K562 (cell line): ENCODE results near the gene MAP3K4. TPM values are rescaled to one million over a fixed set of nuclear protein-coding genes. Genes with fewer than 3 reads are reported as not detected.

ENCODE experiments used
- ATAC-seq: fragments of 200-7000 bp; cut with Tn5 transposase; 3 replicates; pipeline ENCODE4 v1.9.1; 2020; ENCODE audit warnings: moderate library complexity
- BruUV-seq: library from RNA; stranded (reverse); fragments of 400-500 nt; replicated peaks from 2 replicates; lab custom pipeline; 2021; lab: Mats Ljungman, UMichigan
- CTCF ChIA-PET: fragments of 300-600 bp; formaldehyde crosslinking; extraction: SDS; loops from one replicate; lab custom pipeline; 2021; ENCODE audit warnings: low intra/inter-chr PET ratio; lab: Yijun Ruan, JAX
- POLR2A ChIA-PET: fragments of 300-600, 350-650 bp; sonication (Branson Sonifier 250); formaldehyde crosslinking; extraction: SDS; loops from one replicate; lab custom pipeline; 2021; ENCODE audit warnings: antibody characterized with exemption, inconsistent platforms; lab: Yijun Ruan, JAX
- DNase-seq, 4 experiments: peaks; one replicate each; pipeline versions ENCODE4 v3.0.0 to v3.0.0-alpha.2; 2011 to 2018; ENCODE audit warnings: low spot score in 3 of 4, mixed read lengths in 3 of 4; ENCODE audit errors: extremely low read depth in 1 of 4
- FAIRE-seq: peaks from 2 replicates; lab custom pipeline; 2011; peaks lifted over from hg19 to GRCh38; lab: Jason Lieb, UNC
- H2AFZ ChIP-seq: 2 replicates; pipeline ENCODE4 v1.6.0; 2011; ENCODE audit warnings: low read depth, low read length, control low read depth, inconsistent platforms
- H3K27ac ChIP-seq: fragments of 200-600 bp; 3 replicates; pipeline ENCODE4 v1.8.0; 2011; ENCODE audit warnings: low read depth, mild to moderate bottlenecking, control low read depth, inconsistent platforms, low read length, moderate library complexity, mixed read lengths; ENCODE audit errors: extremely low read depth
- H3K27me3 ChIP-seq, 2 experiments: fragments of 300-600 bp in 1 of 2; 2 replicates in 1 of 2; 3 replicates in 1 of 2; pipeline versions ENCODE4 v1.6.0 to v1.8.0; 2011; ENCODE audit warnings: inconsistent platforms in 2 of 2, low read length in 2 of 2, mild to moderate bottlenecking in 1 of 2, mixed read lengths in 1 of 2, moderate library complexity in 1 of 2; ENCODE audit not compliant: control insufficient read depth in 2 of 2, insufficient read depth in 2 of 2
- H3K36me3 ChIP-seq: fragments of 300-600 bp; 3 replicates; pipeline ENCODE4 v1.8.0; 2011; ENCODE audit warnings: mild to moderate bottlenecking, low read length, inconsistent platforms; ENCODE audit not compliant: control insufficient read depth, insufficient read depth
- H3K4me1 ChIP-seq, 2 experiments: fragments of 200-600 bp in 1 of 2; replicated peaks in 1 of 2; 2 replicates in 1 of 2; 3 replicates in 1 of 2; pipeline versions ENCODE4 v1.5.1 to v1.8.0; 2011; ENCODE audit warnings: inconsistent platforms in 2 of 2, low read length in 2 of 2, mild to moderate bottlenecking in 1 of 2, mixed read lengths in 1 of 2, moderate library complexity in 1 of 2; ENCODE audit not compliant: control insufficient read depth in 2 of 2, insufficient read depth in 2 of 2
- H3K4me2 ChIP-seq: 2 replicates; pipeline ENCODE4 v1.6.1; 2011; ENCODE audit warnings: low read length, control low read depth, inconsistent platforms, mixed read lengths; ENCODE audit not compliant: insufficient read depth
- H3K4me3 ChIP-seq: fragments of 200-600 bp; sonication (generic), shearing (Covaris generic); 2 replicates; pipeline ENCODE4 v1.5.1; 2016; ENCODE audit warnings: control low read depth, inconsistent platforms
- H3K79me2 ChIP-seq: fragments of 200-600 bp; 3 replicates; pipeline ENCODE4 v1.8.0; 2011; ENCODE audit warnings: low read length, inconsistent platforms; ENCODE audit not compliant: control insufficient read depth, insufficient read depth
- H3K9ac ChIP-seq, 2 experiments: 2 replicates each; pipeline versions ENCODE4 v1.6.0 to v1.6.1; 2011; ENCODE audit warnings: low read depth in 2 of 2, low read length in 2 of 2, control low read depth in 1 of 2, inconsistent platforms in 1 of 2, mild to moderate bottlenecking in 1 of 2, mixed read lengths in 1 of 2; ENCODE audit not compliant: insufficient read depth in 1 of 2
- H3K9me1 ChIP-seq: one replicate; pipeline ENCODE4 v1.6.0; 2011; ENCODE audit warnings: inconsistent platforms, mild to moderate bottlenecking, low read length, moderate library complexity; ENCODE audit not compliant: control insufficient read depth, insufficient read depth
- H3K9me3 ChIP-seq: replicated peaks from 2 replicates; pipeline ENCODE4 v1.5.1; 2011; ENCODE audit warnings: low read depth, low read length, inconsistent platforms; ENCODE audit not compliant: control insufficient read depth, insufficient read depth
- H4K20me1 ChIP-seq: replicated peaks from 2 replicates; pipeline ENCODE4 v1.6.1; 2011; ENCODE audit warnings: low read length, inconsistent platforms, mixed read lengths; ENCODE audit not compliant: control insufficient read depth, insufficient read depth
- ASH1L ChIP-seq: fragments of 450-650 bp; IDR thresholded peaks from 2 replicates; pipeline ENCODE4 v1.6.1; 2018; ENCODE audit warnings: borderline replicate concordance, mild to moderate bottlenecking, low read depth; ENCODE audit not compliant: partially characterized antibody
- CEBPG ChIP-seq, 3 experiments: fragments of 200-800 bp in 1 of 3; sonication (Bioruptor generic) in 1 of 3; sonication (generic) in 1 of 3; formaldehyde crosslinking in 1 of 3; IDR thresholded peaks in 2 of 3; conservative IDR thresholded peaks in 1 of 3; 2 replicates each; pipeline versions ENCODE4 v1.6.1 to v1.8.0; 2016 to 2022; ENCODE audit warnings: missing compliant biosample characterization in 2 of 3, missing genetic modification characterization in 2 of 3, mild to moderate bottlenecking in 1 of 3, missing genetic modification reagents in 1 of 3
- HMGXB4 ChIP-seq: sonication (generic); formaldehyde crosslinking; IDR thresholded peaks from 2 replicates; pipeline ENCODE4 v1.8.1; 2023; ENCODE audit warnings: mild to moderate bottlenecking, missing genetic modification reagents
- HOXB6 ChIP-seq: fragments of 250-450 bp; sonication (Bioruptor Pico); IDR thresholded peaks from 2 replicates; pipeline ENCODE4 v1.5.1; 2022; ENCODE audit warnings: mild to moderate bottlenecking, borderline replicate concordance
- KDM2B ChIP-seq: fragments of 250-450 bp; sonication (Bioruptor Pico); IDR thresholded peaks from 2 replicates; pipeline ENCODE4 v1.8.0; 2021; ENCODE audit warnings: mild to moderate bottlenecking, moderate library complexity
- KLF6 ChIP-seq: fragments of 250-450 bp; sonication (Bioruptor Pico); IDR thresholded peaks from 2 replicates; pipeline ENCODE4 v1.4.0; 2020; ENCODE audit warnings: mild to moderate bottlenecking, moderate library complexity, borderline replicate concordance
- NFRKB ChIP-seq: fragments of 450-650 bp; IDR thresholded peaks from 2 replicates; pipeline ENCODE4 v1.6.1; 2016; ENCODE audit warnings: low read depth
- POLR3G ChIP-seq: IDR thresholded peaks from 2 replicates; pipeline ENCODE4 v1.6.1; 2011; ENCODE audit not compliant: insufficient read length, insufficient replicate concordance; ENCODE audit errors: extremely low read depth
- SAFB ChIP-seq: fragments of 200-400 bp; formaldehyde crosslinking; IDR thresholded peaks from 2 replicates; pipeline ENCODE4 v1.6.1; 2017; ENCODE audit warnings: low read depth, low read length, borderline replicate concordance
- WGBS: fragments of 100-300 bp; shearing (Covaris generic); methylation state at CpG from one replicate; pipeline ENCODE4 v1.1.6; 2016; ENCODE audit warnings: low coverage, mixed read lengths; ENCODE audit not compliant: insufficient coverage; ENCODE audit errors: missing lambda C conversion rate; 5-methylcytosine and 5-hydroxymethylcytosine counted together
- in situ Hi-C: fragments of 300-500 bp; cut with MboI; formaldehyde crosslinking; loops from 4 replicates; pipeline ENCODE4 v1.15.0; 2018; ENCODE audit warnings: inconsistent platforms, mixed read lengths
- intact Hi-C: fragments of 100-400 bp; cut with micrococcal nuclease; formaldehyde crosslinking; loops from 2 replicates; pipeline ENCODE4 v1.14.2; 2022
- polyA plus RNA-seq, 8 experiments: library from polyadenylated mRNA; depleted of rRNA in 4 of 8; stranded (reverse) in 5 of 8; unstranded in 3 of 8; fragments of >200 nt; fragmentation: Nextera tagmentation in 2 of 8; fragmentation: Illumina TruSeq in 1 of 8; extraction: Ambion mirVana in 2 of 8; extraction: Trizol in 1 of 8; gene quantifications; 2 replicates each; pipeline versions ENCODE4 v1.2.1 to v1.2.3, GENCODE V29; 2011 to 2014; ENCODE audit warnings: inconsistent platforms in 1 of 8, missing spikeins in 1 of 8
- total RNA-seq, 7 experiments: library from RNA; depleted of rRNA in 6 of 7; stranded (reverse); fragments of >200 nt in 6 of 7; fragmentation: Illumina TruSeq in 2 of 7; extraction: Trizol in 2 of 7; gene quantifications; 2 replicates each; pipeline versions ENCODE4 v1.2.1 to v1.2.3, GENCODE V29; 2011 to 2021; ENCODE audit warnings: low replicate concordance in 1 of 7
- TF ChIP-seq, protein P1 (sequence below), 2 experiments: fragments of 450-650 bp in 1 of 2; sonication (generic) in 1 of 2; formaldehyde crosslinking in 1 of 2; IDR thresholded peaks in 1 of 2; conservative IDR thresholded peaks in 1 of 2; 2 replicates each; pipeline versions ENCODE4 v1.6.1 to v1.8.1; 2016 to 2023; ENCODE audit warnings: mild to moderate bottlenecking in 2 of 2, moderate library complexity in 2 of 2, inconsistent platforms in 1 of 2, missing genetic modification reagents in 1 of 2
- TF ChIP-seq, protein P2 (sequence below): fragments of 250-450 bp; sonication (Bioruptor Pico); IDR thresholded peaks from 2 replicates; pipeline ENCODE4 v1.5.0; 2022; ENCODE audit warnings: mild to moderate bottlenecking
- TF ChIP-seq, protein P3 (sequence below): fragments of 250-450 bp; sonication (Bioruptor Pico); IDR thresholded peaks from 2 replicates; pipeline ENCODE4 v1.5.0; 2020; ENCODE audit warnings: mild to moderate bottlenecking
- TF ChIP-seq, protein P4 (sequence below): fragments of 450-650 bp; IDR thresholded peaks from 2 replicates; pipeline ENCODE4 v1.6.1; 2016; ENCODE audit warnings: low read depth, mild to moderate bottlenecking, moderate library complexity

The MAP3K4 gene
- total and polyA plus RNA-seq, 9 of the 15 experiments (the other 6 are each of a cell fraction or from before 2014, with no cell fraction given): 21.0 to 77.2 (median 48.9) TPM

GRCh38 chr6:161027385-161027784 lies 35.8 kb downstream of the MAP3K4 start:
- BruUV-seq: no TSS peak
- Histone ChIP-seq H3K9me1 (no peaks in the 10 kb centered on the region), H3K27me3 (no peaks in the 10 kb centered on the region), H3K79me2 (peaks cover 82% of the 10 kb centered on the region), H3K36me3 (peaks cover 6% of the 10 kb centered on the region; the same call in 2 of the 3 replicates), H3K9ac (no peak overlapping the region), H3K4me2 (no peak overlapping the region), H2AFZ (no peak overlapping the region), H4K20me1 (peaks cover 4% of the 10 kb centered on the region; the same call in 1 of the 2 replicates), H3K9me3 (no peaks in the 10 kb centered on the region), H3K4me1 (peaks cover 0 to 12% of the 10 kb centered on the region in 2 experiments; a peak in 2 of 5 replicates), H3K4me3 (no peak overlapping the region), H3K27ac (no peak overlapping the region)
- in situ Hi-C loops (no loop called here), intact Hi-C loops (no loop called here)
- no peak for DNase-seq
- CTCF ChIA-PET: interaction anchor here (0.6 kb wide), 1 partner anchor 17 kb away, joined by 3 read pairs; no protein-coding TSS in a partner anchor
- ATAC-seq: no peak
- WGBS: 30% methylated on average over 3 of the region's 3 CpGs
- no peak for FAIRE-seq
- POLR2A ChIA-PET: interaction anchor here (0.6 to 4.2 kb wide), 8 partner anchors 11 to 251 kb away, joined by 3 to 21 read pairs (median 5); partner anchors contain the start of gene MAP3K4
- no peak for TF ChIP-seq KDM2B (CRISPR knock-in tag)
- TF ChIP-seq, protein P1, sequence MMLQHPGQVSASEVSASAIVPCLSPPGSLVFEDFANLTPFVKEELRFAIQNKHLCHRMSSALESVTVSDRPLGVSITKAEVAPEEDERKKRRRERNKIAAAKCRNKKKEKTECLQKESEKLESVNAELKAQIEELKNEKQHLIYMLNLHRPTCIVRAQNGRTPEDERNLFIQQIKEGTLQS (IDR thresholded peaks at IDR 0.05): peak; percentile 29; the same call in 1 of the 2 replicates
- TF ChIP-seq, protein P1 (CRISPR knock-in tag; conservative IDR thresholded peaks at IDR 0.05): no peak
- TF ChIP-seq, protein P2, sequence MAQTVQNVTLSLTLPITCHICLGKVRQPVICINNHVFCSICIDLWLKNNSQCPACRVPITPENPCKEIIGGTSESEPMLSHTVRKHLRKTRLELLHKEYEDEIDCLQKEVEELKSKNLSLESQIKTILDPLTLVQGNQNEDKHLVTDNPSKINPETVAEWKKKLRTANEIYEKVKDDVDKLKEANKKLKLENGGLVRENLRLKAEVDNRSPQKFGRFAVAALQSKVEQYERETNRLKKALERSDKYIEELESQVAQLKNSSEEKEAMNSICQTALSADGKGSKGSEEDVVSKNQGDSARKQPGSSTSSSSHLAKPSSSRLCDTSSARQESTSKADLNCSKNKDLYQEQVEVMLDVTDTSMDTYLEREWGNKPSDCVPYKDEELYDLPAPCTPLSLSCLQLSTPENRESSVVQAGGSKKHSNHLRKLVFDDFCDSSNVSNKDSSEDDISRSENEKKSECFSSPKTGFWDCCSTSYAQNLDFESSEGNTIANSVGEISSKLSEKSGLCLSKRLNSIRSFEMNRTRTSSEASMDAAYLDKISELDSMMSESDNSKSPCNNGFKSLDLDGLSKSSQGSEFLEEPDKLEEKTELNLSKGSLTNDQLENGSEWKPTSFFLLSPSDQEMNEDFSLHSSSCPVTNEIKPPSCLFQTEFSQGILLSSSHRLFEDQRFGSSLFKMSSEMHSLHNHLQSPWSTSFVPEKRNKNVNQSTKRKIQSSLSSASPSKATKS (CRISPR knock-in tag): no peak
- no peak for TF ChIP-seq HOXB6
- TF ChIP-seq, protein P3, sequence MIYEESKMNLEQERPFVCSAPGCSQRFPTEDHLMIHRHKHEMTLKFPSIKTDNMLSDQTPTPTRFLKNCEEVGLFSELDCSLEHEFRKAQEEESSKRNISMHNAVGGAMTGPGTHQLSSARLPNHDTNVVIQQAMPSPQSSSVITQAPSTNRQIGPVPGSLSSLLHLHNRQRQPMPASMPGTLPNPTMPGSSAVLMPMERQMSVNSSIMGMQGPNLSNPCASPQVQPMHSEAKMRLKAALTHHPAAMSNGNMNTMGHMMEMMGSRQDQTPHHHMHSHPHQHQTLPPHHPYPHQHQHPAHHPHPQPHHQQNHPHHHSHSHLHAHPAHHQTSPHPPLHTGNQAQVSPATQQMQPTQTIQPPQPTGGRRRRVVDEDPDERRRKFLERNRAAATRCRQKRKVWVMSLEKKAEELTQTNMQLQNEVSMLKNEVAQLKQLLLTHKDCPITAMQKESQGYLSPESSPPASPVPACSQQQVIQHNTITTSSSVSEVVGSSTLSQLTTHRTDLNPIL: no peak
- TF ChIP-seq, protein P4, sequence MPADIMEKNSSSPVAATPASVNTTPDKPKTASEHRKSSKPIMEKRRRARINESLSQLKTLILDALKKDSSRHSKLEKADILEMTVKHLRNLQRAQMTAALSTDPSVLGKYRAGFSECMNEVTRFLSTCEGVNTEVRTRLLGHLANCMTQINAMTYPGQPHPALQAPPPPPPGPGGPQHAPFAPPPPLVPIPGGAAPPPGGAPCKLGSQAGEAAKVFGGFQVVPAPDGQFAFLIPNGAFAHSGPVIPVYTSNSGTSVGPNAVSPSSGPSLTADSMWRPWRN: no peak
- no peak for TF ChIP-seq HMGXB4 (CRISPR knock-in tag)
- TF ChIP-seq POLR3G: no peak
- no peak for TF ChIP-seq SAFB
- TF ChIP-seq KLF6 (CRISPR knock-in tag): no peak
- TF ChIP-seq CEBPG (CRISPR knock-in tag; IDR thresholded peaks at IDR 0.05): peak; percentile 48; the same call in 1 of the 2 replicates
- TF ChIP-seq CEBPG (tag; conservative IDR thresholded peaks at IDR 0.05 in 1 of 2, IDR thresholded peaks at IDR 0.05 in 1 of 2): peak; percentile 88 to 95
- TF ChIP-seq ASH1L: no peak
- no peak for TF ChIP-seq NFRKB
